ENCODE data around the gene MED31.

DNA sequence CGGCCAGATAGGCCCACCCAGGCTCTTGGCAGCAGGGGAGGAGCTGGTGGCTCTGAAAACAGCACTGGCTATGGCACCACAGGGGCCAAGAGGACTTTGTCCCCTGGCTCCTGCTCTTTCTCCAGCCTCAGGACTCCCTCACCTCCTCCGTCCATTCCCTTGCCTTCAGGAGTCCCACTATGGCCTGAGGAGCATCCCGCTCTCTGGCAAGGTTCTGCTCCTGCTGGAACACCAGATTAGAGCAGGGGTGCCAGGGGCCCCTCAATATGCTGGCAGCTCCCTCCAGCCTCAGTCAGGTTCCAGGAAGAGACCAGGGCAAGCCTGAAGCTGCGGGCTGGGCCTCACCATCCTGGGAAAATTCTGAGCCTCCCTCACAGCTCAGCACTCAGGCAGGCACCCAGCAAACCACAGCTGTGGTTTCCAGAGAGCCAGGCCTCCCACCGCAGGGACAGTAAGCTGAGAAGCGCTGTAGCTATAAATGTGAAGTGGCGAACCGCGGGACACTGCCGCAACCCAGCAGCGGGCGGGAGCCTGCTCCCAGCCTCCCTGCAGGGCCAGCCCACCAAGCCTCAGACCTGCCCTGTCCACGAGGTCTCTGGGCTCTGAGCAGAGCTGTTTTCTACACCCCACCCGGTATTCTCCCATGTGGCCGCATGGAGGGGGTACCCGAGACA, 25.9 kb upstream of the MED31 start:
- TF ChIP-seq, protein P1, sequence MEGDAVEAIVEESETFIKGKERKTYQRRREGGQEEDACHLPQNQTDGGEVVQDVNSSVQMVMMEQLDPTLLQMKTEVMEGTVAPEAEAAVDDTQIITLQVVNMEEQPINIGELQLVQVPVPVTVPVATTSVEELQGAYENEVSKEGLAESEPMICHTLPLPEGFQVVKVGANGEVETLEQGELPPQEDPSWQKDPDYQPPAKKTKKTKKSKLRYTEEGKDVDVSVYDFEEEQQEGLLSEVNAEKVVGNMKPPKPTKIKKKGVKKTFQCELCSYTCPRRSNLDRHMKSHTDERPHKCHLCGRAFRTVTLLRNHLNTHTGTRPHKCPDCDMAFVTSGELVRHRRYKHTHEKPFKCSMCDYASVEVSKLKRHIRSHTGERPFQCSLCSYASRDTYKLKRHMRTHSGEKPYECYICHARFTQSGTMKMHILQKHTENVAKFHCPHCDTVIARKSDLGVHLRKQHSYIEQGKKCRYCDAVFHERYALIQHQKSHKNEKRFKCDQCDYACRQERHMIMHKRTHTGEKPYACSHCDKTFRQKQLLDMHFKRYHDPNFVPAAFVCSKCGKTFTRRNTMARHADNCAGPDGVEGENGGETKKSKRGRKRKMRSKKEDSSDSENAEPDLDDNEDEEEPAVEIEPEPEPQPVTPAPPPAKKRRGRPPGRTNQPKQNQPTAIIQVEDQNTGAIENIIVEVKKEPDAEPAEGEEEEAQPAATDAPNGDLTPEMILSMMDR (IDR thresholded peaks at IDR 0.05) = no peak
- TF ChIP-seq POLR2A (IDR thresholded peaks at IDR 0.05) = no peak

All from esophagus squamous epithelium (tissue), 4 donors.